HG03442 (cell line): ENCODE data around the gene BCAS3.

Source experiments
- ATAC-seq: cut with Tn5 transposase; IDR thresholded peaks from one replicate; pipeline ENCODE4 v1.9.1; 2021; ENCODE audit warnings: mild to moderate bottlenecking, moderate library complexity; ENCODE audit not compliant: unreplicated experiment

BCAS3 gene

DNA sequence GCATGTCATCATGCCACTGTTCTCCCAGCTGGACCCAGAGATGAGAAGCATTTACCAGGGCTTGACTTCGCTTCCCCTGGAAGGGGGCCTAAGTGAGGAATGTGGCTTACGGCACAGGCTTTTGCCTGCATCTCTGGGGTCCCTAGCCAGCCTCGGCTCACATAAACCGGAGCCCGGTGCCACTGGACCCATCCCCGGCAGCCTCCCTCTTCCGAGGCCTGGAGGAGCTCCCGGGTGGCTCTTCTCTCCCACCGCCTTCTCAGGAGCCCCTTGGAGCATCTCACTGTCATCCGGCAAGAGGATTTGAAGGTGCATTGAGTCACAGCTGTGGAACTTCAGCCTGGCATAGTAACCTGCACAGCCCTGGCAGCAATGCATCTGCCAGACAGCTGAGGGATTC, 692.1 kb downstream of the BCAS3 start:
- ATAC-seq = no peak

DNA sequence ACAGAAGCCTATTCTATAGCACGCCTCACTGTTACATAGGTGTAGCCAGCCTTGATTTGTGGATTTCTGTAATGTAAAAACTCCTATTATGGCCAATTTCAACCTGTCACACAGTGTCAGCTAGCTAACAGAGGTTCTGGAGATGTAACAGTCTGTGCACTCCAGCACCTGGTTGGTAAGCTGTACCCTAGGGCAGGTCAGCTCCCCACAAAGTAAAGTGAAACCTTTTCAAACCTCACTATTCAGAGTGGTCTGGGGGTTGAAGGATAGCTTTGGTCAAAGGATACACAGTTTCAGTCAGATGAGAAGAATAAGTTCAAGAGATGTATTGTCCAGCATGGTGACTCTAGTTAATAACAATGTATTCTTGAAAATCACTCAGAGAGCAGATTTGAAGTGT, 693.5 kb downstream of the BCAS3 start:
- ATAC-seq = no peak

DNA sequence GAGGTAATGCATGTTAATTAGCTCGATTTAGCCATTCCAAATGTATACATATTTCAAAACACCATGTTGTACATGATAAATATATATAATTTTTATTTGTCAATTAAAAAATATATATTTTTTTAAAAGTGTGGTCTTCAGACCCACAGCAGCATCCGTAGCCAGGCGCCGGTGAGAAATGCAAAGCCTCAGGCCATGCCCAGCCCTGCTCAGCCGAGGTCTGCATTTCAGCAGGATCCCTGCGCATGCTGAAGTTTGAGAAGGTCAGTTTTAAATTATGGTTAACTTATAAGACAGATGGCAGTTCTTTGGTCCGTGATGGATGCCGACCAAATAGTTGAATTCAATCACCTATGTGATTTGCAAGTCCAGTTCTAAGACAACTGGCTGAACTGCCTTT, 694.0 kb downstream of the BCAS3 start:
- ATAC-seq = no peak

DNA sequence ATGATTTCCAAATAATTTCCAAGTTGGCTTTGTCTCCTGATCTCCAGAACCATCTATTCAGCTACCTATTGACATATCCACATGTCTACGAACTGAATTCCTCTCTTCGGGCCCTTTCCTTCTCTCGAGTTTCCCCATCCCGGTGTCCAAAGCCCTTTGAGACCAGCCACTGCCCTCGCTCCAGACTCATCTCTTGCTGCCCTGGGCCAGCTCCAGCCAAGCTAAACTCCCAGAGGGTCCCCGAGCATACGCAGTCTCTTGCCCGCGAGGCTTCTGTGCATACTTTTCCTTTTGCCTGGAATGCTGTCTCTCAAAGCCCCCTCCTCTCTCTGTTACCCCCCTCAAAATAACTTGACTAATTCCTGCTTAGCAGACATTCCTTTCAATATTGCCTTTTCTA, 694.8 kb downstream of the BCAS3 start:
- no peak for ATAC-seq

DNA sequence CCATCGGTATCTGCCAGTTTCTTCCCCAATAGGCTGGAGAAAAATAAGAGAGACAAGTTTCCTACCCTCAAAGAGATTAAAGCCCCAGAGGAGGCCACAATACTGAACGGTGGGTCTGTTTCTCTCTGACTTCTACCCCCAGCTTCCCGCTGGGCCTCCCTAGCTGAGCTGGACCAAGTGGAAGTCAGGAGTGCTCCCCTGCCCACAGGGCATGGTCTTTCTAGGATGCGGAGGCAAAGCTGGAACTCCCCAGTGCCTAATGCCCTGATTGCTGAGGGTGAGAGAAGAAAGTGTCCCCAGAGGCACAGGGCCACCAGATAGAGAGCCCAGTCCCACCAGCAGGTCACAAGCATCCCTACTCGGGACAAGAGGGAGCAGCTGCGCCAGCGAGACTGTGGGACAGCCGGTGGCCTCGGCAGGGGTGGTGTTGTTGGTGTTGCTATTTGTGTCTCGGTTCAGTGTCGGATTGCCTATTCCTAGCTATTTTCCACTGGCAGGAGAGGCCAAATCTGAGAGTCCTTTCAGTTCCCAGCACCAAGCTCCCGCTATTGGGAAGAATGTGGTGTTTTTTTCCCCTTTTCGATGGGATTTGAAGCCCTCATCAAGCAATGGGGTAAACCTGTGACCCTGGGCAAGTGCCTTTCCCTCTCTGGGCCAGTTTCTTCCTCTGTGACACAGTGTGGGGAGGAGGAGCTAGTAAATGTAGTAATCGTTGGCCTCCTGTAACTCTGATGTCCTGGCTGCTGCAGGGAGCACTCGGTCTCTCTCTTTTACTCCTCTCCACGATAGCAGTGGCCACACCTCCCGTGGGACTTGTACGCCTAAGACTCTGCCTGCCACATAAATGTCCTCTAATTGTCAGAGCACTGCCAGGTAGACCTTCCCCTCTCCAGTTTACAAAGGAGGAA, 699.5 kb downstream of the BCAS3 start:
- no peak for ATAC-seq

DNA sequence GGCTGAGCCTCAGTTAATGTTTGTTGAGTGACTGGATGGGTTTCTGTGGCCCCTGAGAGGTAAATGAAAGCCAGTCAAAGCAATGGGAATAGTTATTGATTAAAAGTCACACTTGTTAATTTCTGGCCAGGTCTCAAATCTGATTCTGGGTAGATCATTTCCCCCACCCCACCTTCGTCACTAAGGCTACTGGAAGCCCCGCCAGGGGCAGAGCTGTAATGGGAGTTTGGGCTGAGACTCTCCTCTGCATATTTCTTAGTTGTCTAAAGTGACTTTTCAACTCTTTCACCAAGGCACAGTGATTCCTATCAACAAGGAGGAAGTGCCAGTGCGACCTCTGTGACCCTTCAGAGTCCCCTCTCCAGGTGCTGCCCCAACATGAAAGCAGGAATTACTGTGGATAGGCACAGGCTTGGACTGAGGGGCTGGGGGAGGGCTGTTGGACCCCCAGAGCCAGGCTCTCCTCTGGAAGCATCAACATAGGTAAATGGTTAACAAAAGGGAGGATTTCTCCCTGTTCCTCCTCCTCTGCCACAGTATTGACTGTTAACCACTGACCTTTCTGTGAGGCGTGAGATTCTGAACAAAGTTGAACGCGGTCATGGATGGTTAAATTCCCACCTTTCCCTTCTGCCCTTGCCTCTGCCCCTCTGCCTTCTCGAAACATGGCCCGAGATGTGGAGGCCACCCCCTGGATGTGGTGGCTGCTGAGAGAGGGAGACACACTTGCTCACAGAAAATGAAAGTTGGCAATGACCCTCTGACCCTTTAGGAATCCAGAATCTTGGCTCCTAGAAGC, 701.2 kb downstream of the BCAS3 start:
- no peak for ATAC-seq

DNA sequence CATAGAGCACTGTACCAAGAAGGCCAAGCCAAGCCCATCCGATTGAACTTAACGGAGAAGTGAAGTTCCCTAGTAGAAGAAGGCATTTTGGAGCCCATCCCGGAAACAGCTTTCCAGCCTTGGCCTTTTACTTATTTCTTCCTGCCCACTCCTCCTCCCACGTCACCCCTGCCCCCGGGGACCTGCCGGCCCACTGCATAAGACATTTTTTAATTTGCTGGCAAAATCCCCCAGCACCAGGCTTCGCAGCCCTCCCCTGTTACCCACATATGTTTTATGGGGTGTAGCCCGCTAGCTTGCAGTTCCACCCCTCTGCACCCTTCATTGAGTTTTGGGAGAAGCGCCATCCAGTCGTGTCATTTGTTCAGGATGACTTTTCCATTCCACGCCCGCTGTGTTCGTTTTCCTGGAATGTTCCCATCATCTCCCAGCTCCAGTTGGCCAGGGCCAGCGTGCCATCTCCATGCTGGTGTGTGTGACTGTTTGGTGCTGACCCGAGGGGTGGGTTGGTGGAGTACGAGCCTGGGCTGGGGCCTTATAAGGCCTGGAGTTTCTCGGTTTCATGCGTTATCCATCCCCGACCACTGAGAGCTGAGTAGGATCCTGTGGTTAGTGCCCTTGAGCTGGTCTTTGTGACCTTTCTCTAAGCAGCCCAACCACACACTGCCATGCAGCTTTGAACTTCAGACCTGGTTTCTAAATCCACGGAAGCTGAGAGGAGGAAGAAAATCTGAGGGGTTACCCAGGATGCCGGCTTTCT, 702.0 kb downstream of the BCAS3 start:
- no peak for ATAC-seq

DNA sequence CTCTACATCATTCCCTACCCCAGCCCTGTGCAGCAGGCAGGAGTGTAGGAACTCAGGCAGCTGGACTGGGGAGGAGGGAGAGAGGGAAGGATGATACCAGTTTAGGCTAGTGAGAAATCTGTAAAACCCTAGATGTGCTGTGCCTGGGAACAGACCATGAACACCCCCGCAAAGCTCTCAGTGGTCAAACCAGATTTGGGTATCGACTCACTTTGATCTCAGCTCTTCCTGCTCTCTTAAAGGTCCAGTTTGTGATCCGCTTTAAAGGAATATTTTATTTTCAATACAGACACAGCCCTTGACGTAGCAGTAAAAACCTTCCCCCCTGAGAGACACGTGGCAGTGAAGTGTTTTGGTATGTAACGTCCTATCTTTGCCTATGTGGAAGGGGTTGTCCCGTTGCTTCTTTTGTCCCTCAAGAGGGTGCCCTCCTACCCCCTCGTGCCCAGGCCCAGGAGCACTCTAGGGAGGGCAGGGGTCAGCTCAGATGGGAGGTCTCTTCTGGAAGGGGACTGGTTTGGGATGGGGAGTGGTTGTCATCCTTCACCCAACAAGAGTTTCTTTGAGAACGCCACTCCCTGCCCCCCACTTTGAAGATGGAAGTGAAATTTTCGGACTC, 702.7 kb downstream of the BCAS3 start:
- no peak for ATAC-seq

DNA sequence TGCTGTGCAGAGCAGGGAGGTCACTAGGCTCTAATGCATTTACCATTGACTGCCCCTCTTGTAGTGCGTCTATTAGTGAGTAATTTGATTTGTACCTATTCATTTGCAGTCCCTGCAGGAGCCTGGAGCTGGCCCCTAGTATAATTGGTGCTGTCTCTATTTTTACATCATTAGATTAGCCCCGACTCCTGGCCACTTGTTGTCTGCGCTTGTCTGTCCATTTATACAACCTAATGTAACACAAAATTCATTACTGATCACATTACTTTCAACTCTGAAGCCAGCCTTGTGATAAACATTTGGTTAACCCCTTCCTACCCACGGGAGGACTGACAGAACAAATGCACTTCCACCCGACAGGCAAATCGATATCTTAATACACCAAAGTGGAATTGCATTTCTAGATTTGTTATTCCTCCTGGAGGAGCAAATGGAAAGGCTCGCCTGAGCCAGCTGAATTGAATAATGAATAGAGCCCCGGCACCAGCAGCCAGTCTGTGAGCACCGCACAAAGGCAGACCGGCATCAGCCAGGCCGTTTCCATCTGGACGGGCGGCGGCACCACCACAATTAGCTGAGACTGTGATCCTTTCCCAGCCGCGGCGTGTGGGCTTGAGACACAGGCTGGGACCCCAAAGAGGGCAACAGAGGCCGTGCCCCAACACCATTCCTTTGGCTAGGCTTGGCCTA, 703.3 kb downstream of the BCAS3 start:
- no peak for ATAC-seq

DNA sequence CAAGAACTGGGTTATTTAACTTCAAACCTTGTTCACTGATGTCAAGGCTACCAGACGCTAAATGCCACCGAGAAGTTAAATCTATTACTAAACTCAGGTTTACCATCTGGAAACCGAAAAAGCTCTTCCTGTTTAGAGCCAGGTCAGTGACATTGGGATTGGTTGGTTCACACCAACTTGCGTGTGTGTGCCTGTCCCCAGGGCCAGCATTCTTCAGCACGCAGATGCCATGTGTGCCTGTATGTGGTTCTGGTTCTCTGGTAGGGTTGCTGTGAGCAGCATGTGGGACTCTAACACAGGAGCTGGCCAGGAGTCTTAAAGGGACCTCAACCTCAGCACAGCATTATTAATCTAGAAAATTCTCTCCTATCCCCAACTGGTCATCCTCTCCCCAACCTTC, 703.9 kb downstream of the BCAS3 start:
- no peak for ATAC-seq

DNA sequence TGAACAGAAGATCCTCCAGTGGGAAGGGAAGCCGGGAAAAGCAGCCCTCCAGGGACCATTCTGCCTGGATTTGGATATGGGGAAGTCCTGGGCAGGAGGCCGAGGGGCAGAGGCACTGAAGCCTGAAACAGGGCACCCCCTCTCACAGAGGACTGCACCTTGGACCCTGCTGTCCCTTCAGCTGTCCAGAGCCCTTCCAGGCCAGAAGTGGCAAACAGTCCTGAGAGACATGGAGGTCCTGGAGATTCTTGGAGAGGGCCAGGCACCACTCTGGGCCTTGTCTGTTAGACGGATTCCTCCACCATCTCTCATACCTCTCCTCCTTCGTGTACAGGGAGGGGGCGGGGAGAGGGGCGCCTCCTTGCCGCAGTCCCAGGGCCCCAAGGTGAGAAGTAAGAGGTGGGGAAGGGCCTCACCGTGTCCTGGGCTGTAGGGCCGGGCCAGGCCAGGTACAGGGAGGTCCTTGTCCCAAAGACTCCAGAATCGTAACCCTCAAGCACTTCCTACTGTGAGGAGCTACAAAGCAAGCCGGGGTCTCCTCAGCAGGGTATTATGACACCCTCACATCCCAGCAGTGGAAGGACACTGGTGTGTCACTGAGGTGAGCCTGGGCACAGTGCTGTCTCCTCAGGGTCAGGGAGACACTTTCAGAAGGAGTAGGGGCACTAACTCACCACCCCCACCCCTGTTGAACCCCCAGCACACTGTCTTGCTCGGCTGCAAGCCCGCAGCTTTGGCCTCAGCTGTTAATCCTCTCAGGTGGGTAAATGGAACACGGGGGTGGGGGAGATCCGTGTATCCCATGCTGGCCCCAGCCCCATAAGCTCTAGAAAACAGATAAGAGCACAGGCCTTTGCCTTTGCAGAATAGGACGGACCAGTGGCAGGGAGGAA, 705.4 kb downstream of the BCAS3 start:
- ATAC-seq = no peak

DNA sequence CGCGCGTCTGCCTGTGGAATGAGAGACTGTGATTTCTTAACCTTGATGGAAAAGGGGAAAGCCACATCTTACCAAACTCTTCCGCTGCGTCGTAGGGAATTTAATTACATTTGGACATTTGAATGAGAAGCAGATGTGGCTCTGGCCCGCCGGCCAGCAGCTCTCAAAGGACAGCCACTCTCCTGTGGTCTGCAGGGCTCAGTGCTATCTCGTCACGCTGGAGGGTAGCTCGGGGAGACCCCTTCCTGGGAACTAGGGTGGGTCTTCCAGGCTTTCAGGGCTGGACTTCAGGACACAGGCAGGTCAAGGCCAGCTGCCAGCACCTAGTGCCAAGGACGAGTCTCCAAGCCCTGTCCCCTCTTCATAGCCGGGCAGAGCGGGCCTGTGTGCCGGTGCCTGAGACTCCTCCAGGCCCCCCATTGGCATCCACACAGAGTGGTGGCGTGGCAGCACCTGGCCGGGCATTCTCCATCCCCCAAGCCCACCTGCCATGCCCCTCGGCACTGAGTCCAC, 706.1 kb downstream of the BCAS3 start:
- ATAC-seq = no peak

DNA sequence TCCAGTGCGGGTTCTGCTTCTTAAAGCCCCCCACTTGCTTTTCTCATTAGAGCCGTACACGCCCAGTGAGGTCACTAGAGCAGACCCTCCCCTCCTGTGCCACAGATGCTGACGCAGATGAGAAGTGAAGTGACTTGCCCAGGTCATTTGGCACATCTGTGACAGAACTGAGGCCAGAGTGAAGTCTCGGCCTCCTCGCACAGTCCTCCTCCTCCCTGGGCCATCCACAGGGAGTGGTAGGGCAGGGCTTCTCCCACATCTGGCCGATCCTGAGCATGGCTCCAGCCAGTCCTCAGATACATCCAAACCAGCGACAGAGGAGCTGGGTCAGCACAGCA, 706.7 kb downstream of the BCAS3 start:
- no peak for ATAC-seq

DNA sequence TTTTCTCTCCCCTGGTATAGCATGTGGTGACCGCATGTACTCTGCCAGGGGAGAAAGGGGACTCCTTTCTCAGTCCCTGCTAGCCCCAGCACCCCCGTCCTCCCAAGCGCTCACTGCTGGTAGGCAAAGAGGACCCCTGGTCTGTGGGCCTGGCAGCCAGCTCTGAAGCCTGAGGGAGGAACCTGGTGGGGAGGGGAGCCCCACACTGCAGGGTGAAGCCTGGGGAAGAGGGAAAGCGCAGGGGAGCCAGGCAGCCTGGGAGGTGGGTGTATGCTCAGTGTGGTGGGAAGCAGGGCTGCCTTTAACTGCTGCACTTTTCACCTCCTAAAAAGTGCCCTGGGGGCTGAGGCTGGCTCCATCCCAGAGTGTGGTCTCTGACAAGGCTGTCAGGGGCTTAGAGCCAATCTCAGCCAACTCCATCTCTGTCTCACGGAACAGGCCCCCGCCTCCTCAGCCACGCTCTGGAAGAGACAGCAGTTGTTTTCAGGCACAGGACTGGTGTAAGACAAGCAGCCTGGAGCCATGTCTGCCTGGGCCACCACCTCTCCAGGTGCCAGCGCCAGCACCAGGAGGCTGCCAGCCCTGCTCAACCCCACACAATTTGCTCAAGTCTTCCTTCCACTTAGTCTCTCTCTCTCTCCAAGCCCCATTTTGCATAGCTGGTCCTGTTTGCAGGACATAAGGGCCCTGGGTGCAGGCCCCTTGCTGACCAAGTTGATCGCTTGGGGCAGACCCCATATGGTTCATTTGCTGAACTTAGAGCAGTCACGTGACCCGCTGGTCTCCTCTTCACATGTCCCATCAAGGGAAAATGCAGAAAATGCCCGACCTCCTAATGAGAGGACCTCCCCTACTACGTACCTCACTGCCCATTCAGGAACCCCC, 707.3 kb downstream of the BCAS3 start:
- ATAC-seq = no peak

DNA sequence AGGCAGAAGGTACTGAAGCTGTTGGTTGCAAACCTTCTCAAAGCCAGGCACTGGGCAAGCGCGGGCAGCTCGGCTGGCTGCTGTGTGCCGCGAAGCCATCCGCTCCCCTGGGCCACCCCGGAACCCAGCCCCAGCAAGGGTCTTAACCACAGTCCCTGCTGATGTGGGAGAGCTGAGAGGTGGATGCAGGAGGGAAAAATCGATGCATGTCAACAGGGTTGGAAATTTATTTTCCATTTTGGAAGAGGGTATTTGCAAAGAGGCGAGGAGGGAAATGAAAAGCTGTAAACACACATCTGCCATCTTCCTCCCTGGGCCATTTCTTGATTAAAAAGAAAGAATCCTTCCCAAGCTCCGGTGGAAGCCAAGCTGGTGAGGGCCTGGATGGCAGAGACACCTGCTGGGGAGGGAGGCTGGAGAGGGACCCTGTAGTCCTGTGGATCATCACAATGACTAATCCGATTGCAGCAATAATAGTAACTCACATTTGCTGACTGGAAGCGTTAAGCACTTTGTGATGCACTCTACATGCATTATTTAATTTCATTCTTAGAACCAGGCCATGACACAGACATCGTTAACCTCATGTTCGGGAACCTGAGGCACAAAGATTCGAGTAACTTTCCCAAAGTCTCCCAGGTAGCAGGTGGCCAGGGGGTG, 708.1 kb downstream of the BCAS3 start:
- ATAC-seq = no peak

DNA sequence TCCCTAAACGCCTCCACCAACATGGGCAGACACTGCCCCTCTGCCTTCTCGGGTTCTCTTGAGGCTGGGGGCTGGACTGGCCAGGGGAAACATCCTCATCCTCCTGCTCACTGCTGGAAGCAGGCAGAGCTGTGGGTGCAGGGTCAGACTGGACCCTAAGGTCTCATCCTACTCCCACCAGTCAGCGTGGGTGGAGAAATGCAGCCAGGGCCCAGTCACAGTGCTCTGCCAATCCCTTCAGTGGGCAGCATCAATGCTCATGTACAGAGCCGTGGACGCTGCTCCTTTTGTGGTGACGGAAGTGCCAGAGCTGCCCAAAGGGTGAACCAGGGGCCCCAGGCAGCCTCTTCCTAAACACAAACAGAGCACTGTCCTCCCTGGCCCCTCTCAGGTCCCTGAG, 708.6 kb downstream of the BCAS3 start:
- no peak for ATAC-seq

DNA sequence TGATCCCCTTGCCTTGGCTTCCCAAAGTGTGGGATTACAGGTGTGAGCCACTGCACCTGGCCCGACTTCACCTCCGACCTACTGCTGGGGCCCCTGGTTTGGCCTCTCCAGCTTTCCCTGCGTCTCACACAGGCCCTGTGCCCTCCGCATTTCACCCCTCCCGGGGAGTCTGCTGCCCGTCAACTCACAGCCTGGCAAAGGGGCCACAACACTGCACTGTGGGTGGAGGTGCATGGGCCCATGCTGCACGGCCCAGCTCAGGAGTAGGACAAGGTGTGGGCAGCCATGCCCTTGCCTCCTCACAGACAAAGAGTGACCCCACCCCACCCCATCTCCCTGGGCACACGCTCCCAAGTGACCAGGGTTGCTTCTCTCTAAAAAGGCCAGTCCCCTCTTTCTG, 709.4 kb downstream of the BCAS3 start:
- no peak for ATAC-seq
